Tibial nerve (tissue), 4 donors: ENCODE measurements around the gene SUDS3. TPM values are rescaled to one million over a fixed set of nuclear protein-coding genes. Genes with fewer than 3 reads are reported as not detected.

Source experiments
- DNase-seq, 2 donors: peaks; one replicate each; pipeline ENCODE4 v3.0.0-alpha.2; 2019; ENCODE audit warnings: low spot score in 2 of 2
- H3K27ac ChIP-seq, 4 donors: fragments of 200-600 bp; sonication (generic) in 3 of 4; one replicate each; pipeline ENCODE4 v1.5.1; 2017 to 2019; ENCODE audit warnings: mild to moderate bottlenecking in 1 of 4
- H3K27me3 ChIP-seq, 2 donors: fragments of 200-600 bp; sonication (generic) in 1 of 2; one replicate each; pipeline versions ENCODE4 v1.5.1 to v1.6.0; 2017 to 2019
- H3K36me3 ChIP-seq, 3 donors: fragments of 200-600 bp; sonication (generic); one replicate each; pipeline ENCODE4 v1.5.1; 2018 to 2019
- H3K4me1 ChIP-seq, 4 donors: fragments of 200-600 bp; sonication (generic) in 3 of 4; one replicate each; pipeline ENCODE4 v1.5.1; 2017 to 2019
- H3K4me3 ChIP-seq, 4 donors: fragments of 200-600 bp; sonication (generic) in 3 of 4; one replicate each; pipeline ENCODE4 v1.5.1; 2017 to 2019; ENCODE audit warnings: mild to moderate bottlenecking in 1 of 4, moderate library complexity in 1 of 4
- H3K9me3 ChIP-seq, 4 donors: fragments of 200-600 bp; sonication (generic) in 3 of 4; one replicate each; pipeline ENCODE4 v1.5.1; 2017 to 2019
- EP300 ChIP-seq, 2 donors: sonication (generic); formaldehyde crosslinking; IDR thresholded peaks; one replicate each; pipeline ENCODE4 v1.6.1; 2017; ENCODE audit warnings: antibody characterized with exemption in 2 of 2, mild to moderate bottlenecking in 1 of 2
- POLR2A ChIP-seq, 2 donors: fragments of 450-650 bp; IDR thresholded peaks; one replicate each; pipeline ENCODE4 v1.6.1; 2017; ENCODE audit warnings: antibody characterized with exemption in 2 of 2, mild to moderate bottlenecking in 2 of 2, moderate library complexity in 2 of 2
- WGBS, 2 donors: methylation state at CpG; one replicate each; pipeline ENCODE4 v1.1.5; 2018; 5-methylcytosine and 5-hydroxymethylcytosine counted together
- total RNA-seq, 4 donors: library from RNA; depleted of rRNA; stranded (reverse); fragments of >200 nt; gene quantifications; one replicate each; pipeline ENCODE4 v1.1.0, GENCODE V29; 2016
- TF ChIP-seq, protein P1 (sequence below), 5 experiments: fragments of 200-600 bp in 3 of 5; fragments of 450-650 bp in 2 of 5; sonication (generic) in 3 of 5; IDR thresholded peaks; one replicate each; pipeline ENCODE4 v1.5.1; 2016 to 2019; ENCODE audit warnings: antibody characterized with exemption in 5 of 5, mild to moderate bottlenecking in 3 of 5, moderate library complexity in 2 of 5

The SUDS3 gene
- total RNA-seq, 4 donors from 2014 or later = 33.9 to 92.0 (median 58.3) TPM

DNA sequence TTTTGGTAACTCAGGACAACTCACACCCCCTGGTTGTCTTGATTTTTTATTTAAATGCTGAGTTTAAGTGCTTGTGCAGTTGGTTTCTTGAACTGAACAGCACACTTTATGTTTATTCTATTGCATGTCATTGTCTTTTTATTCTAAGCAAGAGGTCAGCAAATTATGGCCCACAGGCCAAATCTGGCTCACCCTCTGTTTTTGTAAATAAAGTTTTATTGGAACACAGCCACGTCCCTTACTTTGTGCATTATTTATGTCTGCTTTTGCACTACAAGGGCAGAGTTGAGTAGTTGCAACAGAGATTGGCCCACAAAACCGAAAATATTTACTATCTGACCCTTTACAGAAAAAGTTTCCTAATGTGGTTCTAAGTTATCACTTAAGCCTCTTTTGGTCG is 52.3 kb downstream of the SUDS3 start:
- peaks cover 0 to 5% (median 0%) of the 10 kb centered on the region in 3 donors for H3K36me3 ChIP-seq
- no peaks in the 10 kb centered on the region for H3K27me3 ChIP-seq
- 81% methylated on average over 3 of the region's 3 CpGs for WGBS, 2 donors
- no peak overlapping the region for H3K27ac ChIP-seq
- H3K9me3 ChIP-seq = no peaks in the 10 kb centered on the region
- no peak overlapping the region for H3K4me3 ChIP-seq
- no peak for DNase-seq
- H3K4me1 ChIP-seq = no peaks in the 10 kb centered on the region
- TF ChIP-seq, protein P1, sequence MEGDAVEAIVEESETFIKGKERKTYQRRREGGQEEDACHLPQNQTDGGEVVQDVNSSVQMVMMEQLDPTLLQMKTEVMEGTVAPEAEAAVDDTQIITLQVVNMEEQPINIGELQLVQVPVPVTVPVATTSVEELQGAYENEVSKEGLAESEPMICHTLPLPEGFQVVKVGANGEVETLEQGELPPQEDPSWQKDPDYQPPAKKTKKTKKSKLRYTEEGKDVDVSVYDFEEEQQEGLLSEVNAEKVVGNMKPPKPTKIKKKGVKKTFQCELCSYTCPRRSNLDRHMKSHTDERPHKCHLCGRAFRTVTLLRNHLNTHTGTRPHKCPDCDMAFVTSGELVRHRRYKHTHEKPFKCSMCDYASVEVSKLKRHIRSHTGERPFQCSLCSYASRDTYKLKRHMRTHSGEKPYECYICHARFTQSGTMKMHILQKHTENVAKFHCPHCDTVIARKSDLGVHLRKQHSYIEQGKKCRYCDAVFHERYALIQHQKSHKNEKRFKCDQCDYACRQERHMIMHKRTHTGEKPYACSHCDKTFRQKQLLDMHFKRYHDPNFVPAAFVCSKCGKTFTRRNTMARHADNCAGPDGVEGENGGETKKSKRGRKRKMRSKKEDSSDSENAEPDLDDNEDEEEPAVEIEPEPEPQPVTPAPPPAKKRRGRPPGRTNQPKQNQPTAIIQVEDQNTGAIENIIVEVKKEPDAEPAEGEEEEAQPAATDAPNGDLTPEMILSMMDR (IDR thresholded peaks at IDR 0.05) = no peak
- no peak for TF ChIP-seq EP300 (IDR thresholded peaks at IDR 0.05)
- TF ChIP-seq POLR2A (IDR thresholded peaks at IDR 0.05) = no peak

DNA sequence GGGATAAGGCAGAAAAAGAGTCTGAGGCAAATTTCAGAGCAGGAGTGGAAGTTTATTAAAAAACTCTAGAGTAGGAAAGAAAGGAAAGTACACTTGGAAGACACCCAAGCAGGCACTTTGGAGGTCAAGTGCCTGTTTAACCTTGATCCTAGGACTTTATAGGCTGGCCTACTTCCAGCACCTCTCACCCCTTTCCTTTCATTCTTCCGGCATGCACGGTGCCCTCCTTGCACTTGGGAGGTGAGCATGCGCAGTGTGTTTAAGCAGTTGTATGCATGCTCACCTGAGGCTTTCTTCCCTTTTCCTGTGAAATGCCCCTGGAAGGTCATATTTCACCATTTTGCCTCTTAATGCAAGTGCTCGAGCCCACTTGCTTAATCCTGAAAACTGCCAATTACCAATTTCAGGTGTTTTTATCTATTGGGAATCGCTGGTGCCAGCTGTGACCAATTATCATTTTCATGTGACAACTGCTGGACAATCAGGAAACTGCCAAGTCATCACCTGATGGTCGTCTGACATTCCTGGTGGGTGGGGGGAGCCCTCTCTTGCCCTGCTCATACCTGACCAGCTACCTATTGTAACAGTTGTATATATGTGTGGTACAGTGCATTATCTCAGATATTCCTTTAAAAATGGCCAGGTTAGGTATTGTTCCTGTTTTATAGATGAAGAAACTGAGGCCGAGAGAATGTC is 53.5 kb downstream of the SUDS3 start:
- Histone ChIP-seq H3K36me3 (peaks cover 0 to 5% (median 0%) of the 10 kb centered on the region in 3 donors), H3K4me3 (no peak overlapping the region), H3K27me3 (no peaks in the 10 kb centered on the region), H3K4me1 (no peaks in the 10 kb centered on the region), H3K9me3 (no peaks in the 10 kb centered on the region), H3K27ac (no peak overlapping the region)
- TF ChIP-seq, protein P1 (IDR thresholded peaks at IDR 0.05) = no peak
- no peak for TF ChIP-seq POLR2A (IDR thresholded peaks at IDR 0.05)
- TF ChIP-seq EP300 (IDR thresholded peaks at IDR 0.05) = no peak
- 68 to 71% methylated on average over 7 of the region's 7 CpGs for WGBS, 2 donors
- DNase-seq = no peak

DNA sequence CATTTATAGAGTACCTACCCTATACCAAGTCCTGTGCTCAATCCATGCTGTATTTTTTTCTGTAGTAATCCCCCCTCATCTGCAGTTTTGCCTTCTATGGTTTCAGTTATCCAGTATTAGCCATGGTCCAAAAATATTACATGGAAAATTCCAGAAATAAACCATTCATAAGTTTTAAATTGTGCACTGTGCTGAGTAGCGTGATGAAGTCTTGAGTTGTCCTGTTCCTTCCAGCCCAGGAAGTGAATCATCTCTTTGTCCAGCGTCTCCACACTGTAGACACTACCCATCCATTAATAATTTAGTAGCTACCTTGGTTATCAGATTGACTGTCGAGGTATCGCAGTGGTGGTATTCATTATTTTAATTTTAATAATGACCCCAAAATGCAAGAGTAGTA is 54.2 kb downstream of the SUDS3 start:
- Histone ChIP-seq H3K9me3 (no peaks in the 10 kb centered on the region), H3K27ac (no peak overlapping the region), H3K36me3 (peaks cover 0 to 5% (median 0%) of the 10 kb centered on the region in 3 donors), H3K4me3 (no peak overlapping the region), H3K4me1 (no peaks in the 10 kb centered on the region), H3K27me3 (no peaks in the 10 kb centered on the region)
- TF ChIP-seq POLR2A (IDR thresholded peaks at IDR 0.05) (no peak), EP300 (IDR thresholded peaks at IDR 0.05) (no peak)
- TF ChIP-seq, protein P1 (IDR thresholded peaks at IDR 0.05) = no peak
- 66 to 79% methylated on average over 4 of the region's 4 CpGs for WGBS, 2 donors
- DNase-seq = no peak

DNA sequence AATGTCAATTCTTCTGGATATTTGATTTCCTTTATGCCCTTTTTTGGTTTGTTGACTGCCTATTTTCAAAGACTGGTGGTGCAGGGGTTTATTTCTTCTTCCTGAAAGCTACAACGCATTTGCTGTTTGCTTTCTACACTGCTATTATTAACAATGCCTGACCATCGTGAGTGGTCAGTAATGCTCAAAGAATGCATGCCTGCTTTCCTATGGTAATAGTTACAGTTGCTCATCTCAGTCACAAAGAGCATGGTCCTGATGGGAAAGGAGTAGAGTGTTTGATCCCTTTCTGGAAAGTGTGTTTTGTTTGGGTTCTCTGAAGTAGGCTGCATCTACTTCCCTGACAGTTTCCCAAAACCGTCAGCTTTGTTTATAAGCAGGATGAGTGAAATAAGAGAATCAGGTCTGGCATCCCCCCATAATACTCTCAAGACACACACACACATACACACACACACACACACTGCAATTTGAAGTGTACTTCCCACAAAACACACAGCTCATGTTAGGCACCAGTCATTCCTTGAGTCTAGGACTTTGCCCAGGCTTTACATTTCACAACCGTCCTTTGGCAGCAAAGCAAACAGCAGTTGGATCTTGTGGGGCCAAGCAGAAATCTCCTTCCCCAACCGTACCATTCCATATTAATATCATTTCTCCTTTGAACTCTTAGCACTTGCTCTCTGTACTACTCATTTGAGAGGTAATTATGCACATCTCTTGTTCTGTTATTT is 56.6 kb downstream of the SUDS3 start:
- Histone ChIP-seq H3K4me3 (no peak overlapping the region), H3K9me3 (no peaks in the 10 kb centered on the region), H3K27me3 (no peaks in the 10 kb centered on the region), H3K27ac (no peak overlapping the region), H3K36me3 (no peaks in the 10 kb centered on the region), H3K4me1 (no peaks in the 10 kb centered on the region)
- 62 to 73% methylated on average over 5 of the region's 5 CpGs for WGBS, 2 donors
- TF ChIP-seq, protein P1 (IDR thresholded peaks at IDR 0.05) = no peak
- no peak for TF ChIP-seq POLR2A (IDR thresholded peaks at IDR 0.05)
- no peak for TF ChIP-seq EP300 (IDR thresholded peaks at IDR 0.05)
- DNase-seq = no peak
